ENCODE measurements around the gene SLC26A6.

The SLC26A6 gene

GRCh38 chr3:48631516-48632448 lies 3.5 kb downstream of the SLC26A6 start:
- no peak for DNase-seq

- no peak for DNase-seq
These were observed 4.4 kb downstream of the SLC26A6 start for GRCh38 chr3:48630833-48631232.

- DNase-seq: no peak
These were observed 4.9 kb downstream of the SLC26A6 start for GRCh38 chr3:48630407-48630806.

GRCh38 chr3:48629894-48630293 lies 5.4 kb downstream of the SLC26A6 start:
- DNase-seq: no peak

- DNase-seq: no peak
These were observed 6.8 kb downstream of the SLC26A6 start for GRCh38 chr3:48628277-48629017.

GRCh38 chr3:48625600-48625999 lies 9.7 kb downstream of the SLC26A6 start:
- no peak for DNase-seq

- DNase-seq: no peak
These were observed 10.5 kb downstream of the SLC26A6 start for GRCh38 chr3:48624767-48625166.

GRCh38 chr3:48623851-48624547 lies 11.3 kb downstream of the SLC26A6 start:
- DNase-seq: no peak

GRCh38 chr3:48621461-48621869 lies 13.8 kb downstream of the SLC26A6 start, which contains the start of gene TMEM89:
TMEM89 (minus strand) TSS chr3:48621769; CDS start chr3:48621756, 13 bp downstream.
- DNase-seq: no peak

GRCh38 chr3:48619541-48620524 lies 15.4 kb downstream of the SLC26A6 start:
- DNase-seq: no peak

GRCh38 chr3:48617559-48617958 lies 17.7 kb downstream of the SLC26A6 start:
- DNase-seq: no peak

GRCh38 chr3:48614044-48614443 lies 21.2 kb downstream of the SLC26A6 start:
- DNase-seq: no peak

- DNase-seq: no peak
These were observed 23.0 kb downstream of the SLC26A6 start for GRCh38 chr3:48612309-48612708.

GRCh38 chr3:48609088-48610005 lies 25.9 kb downstream of the SLC26A6 start, which contains the start of gene UQCRC1:
UQCRC1 (minus strand) TSS chr3:48609646; CDS start chr3:48609620, 26 bp downstream.
- DNase-seq: peak; percentile 67 to 94

GRCh38 chr3:48607519-48607918 lies 27.7 kb downstream of the SLC26A6 start:
- DNase-seq: no peak

GRCh38 chr3:48601622-48601994 lies 33.7 kb downstream of the SLC26A6 start:
- no peak for DNase-seq

- DNase-seq: no peak
These were observed 34.3 kb downstream of the SLC26A6 start for GRCh38 chr3:48600711-48601621.

- no peak for DNase-seq
These were observed 35.6 kb downstream of the SLC26A6 start for GRCh38 chr3:48599509-48600285.

GRCh38 chr3:48599077-48599501 lies 36.2 kb downstream of the SLC26A6 start:
- DNase-seq: no peak
